K562 (cell line): Measurements from ENCODE around the gene SRSF6. TPM values are rescaled to one million over a fixed set of nuclear protein-coding genes. Genes with fewer than 3 reads are reported as not detected.

Experiments used
- ARNT ChIP-seq, 2 experiments: fragments of 450-650 bp; IDR thresholded peaks; 2 replicates each; pipeline ENCODE4 v1.6.1; 2016; ENCODE audit warnings: mild to moderate bottlenecking in 1 of 2
- C11orf30 ChIP-seq: fragments of 450-650 bp; IDR thresholded peaks from 2 replicates; pipeline ENCODE4 v1.6.1; 2016; ENCODE audit warnings: low read depth, mild to moderate bottlenecking
- HNRNPK ChIP-seq: fragments of 200-400 bp; formaldehyde crosslinking; IDR thresholded peaks from one replicate; pipeline ENCODE4 v1.6.1; 2018; ENCODE audit warnings: mild to moderate bottlenecking, low read depth, low read length; ENCODE audit not compliant: poor library complexity, severe bottlenecking
- KHSRP ChIP-seq: fragments of 450-650 bp; IDR thresholded peaks from 2 replicates; pipeline ENCODE4 v1.6.1; 2017
- KLF6 ChIP-seq: fragments of 250-450 bp; sonication (Bioruptor Pico); IDR thresholded peaks from 2 replicates; pipeline ENCODE4 v1.4.0; 2020; ENCODE audit warnings: mild to moderate bottlenecking, moderate library complexity, borderline replicate concordance
- MAFF ChIP-seq: IDR thresholded peaks from 2 replicates; pipeline ENCODE4 v1.6.1; 2012; ENCODE audit warnings: low read length, improper control_type of control experiment
- SMAD1 ChIP-seq: fragments of 150-350 bp; IDR thresholded peaks from 2 replicates; pipeline ENCODE4 v1.6.1; 2014; ENCODE audit warnings: low read length, low read depth; ENCODE audit not compliant: partially characterized antibody
- SMARCA4 ChIP-seq: fragments of 450-650 bp; IDR thresholded peaks from 2 replicates; pipeline ENCODE4 v1.6.1; 2016
- STAG1 ChIP-seq: sonication (generic); formaldehyde crosslinking; IDR thresholded peaks from 2 replicates; pipeline ENCODE4 v1.5.0; 2020; ENCODE audit warnings: missing genetic modification reagents, borderline replicate concordance
- TBP ChIP-seq: optimal IDR thresholded peaks from 2 replicates; pipeline ENCODE3; 2011; ENCODE audit warnings: low read depth, low read length, improper control_type of control experiment
- TEAD2 ChIP-seq: fragments of 450-650 bp; IDR thresholded peaks from 2 replicates; pipeline ENCODE4 v1.6.1; 2016; ENCODE audit warnings: missing genetic modification characterization, control low read depth, missing compliant biosample characterization
- ZBTB7A ChIP-seq: IDR thresholded peaks from 2 replicates; pipeline ENCODE4 v1.6.1; 2011; ENCODE audit warnings: low read depth, mild to moderate bottlenecking, low read length, moderate library complexity, borderline replicate concordance; ENCODE audit not compliant: control insufficient read depth
- ZFX ChIP-seq: sonication (generic); formaldehyde crosslinking; IDR thresholded peaks from 2 replicates; pipeline ENCODE4 v1.8.0; 2022; ENCODE audit warnings: mild to moderate bottlenecking, missing genetic modification reagents, moderate library complexity
- ZNF121 ChIP-seq: sonication (generic); formaldehyde crosslinking; conservative IDR thresholded peaks from 2 replicates; pipeline ENCODE4 v1.8.0; 2022; ENCODE audit warnings: missing genetic modification reagents
- ZNF253 ChIP-seq: fragments of 250-450 bp; sonication (Bioruptor Pico); conservative IDR thresholded peaks from 2 replicates; pipeline ENCODE4 v1.6.1; 2021; ENCODE audit warnings: mild to moderate bottlenecking
- ZNF445 ChIP-seq: fragments of 250-450 bp; sonication (Bioruptor Pico); IDR thresholded peaks from 2 replicates; pipeline ENCODE4 v1.4.0; 2020; ENCODE audit warnings: low read depth, mild to moderate bottlenecking, moderate library complexity
- ZNF583 ChIP-seq: fragments of 250-450 bp; sonication (Bioruptor Pico); IDR thresholded peaks from 2 replicates; pipeline ENCODE4 v1.4.0; 2020
- ZNF75A ChIP-seq: fragments of 450-650 bp; formaldehyde crosslinking; IDR thresholded peaks from 2 replicates; pipeline ENCODE4 v1.4.0; 2020; ENCODE audit warnings: mild to moderate bottlenecking
- polyA plus RNA-seq, 8 experiments: library from polyadenylated mRNA; depleted of rRNA in 4 of 8; stranded (reverse) in 5 of 8; unstranded in 3 of 8; fragments of >200 nt; fragmentation: Nextera tagmentation in 2 of 8; fragmentation: Illumina TruSeq in 1 of 8; extraction: Ambion mirVana in 2 of 8; extraction: Trizol in 1 of 8; gene quantifications; 2 replicates each; pipeline versions ENCODE4 v1.2.1 to v1.2.3, GENCODE V29; 2011 to 2014; ENCODE audit warnings: inconsistent platforms in 1 of 8, missing spikeins in 1 of 8
- total RNA-seq, 7 experiments: library from RNA; depleted of rRNA in 6 of 7; stranded (reverse); fragments of >200 nt in 6 of 7; fragmentation: Illumina TruSeq in 2 of 7; extraction: Trizol in 2 of 7; gene quantifications; 2 replicates each; pipeline versions ENCODE4 v1.2.1 to v1.2.3, GENCODE V29; 2011 to 2021; ENCODE audit warnings: low replicate concordance in 1 of 7
- TF ChIP-seq, protein P1 (sequence below): sonication (generic); formaldehyde crosslinking; IDR thresholded peaks from 2 replicates; pipeline ENCODE4 v1.8.0; 2022; ENCODE audit warnings: mild to moderate bottlenecking, low read depth, missing genetic modification reagents
- TF ChIP-seq, protein P2 (sequence below), 2 experiments: fragments of 450-650 bp; formaldehyde crosslinking in 1 of 2; IDR thresholded peaks; 2 replicates each; pipeline versions ENCODE4 v1.4.0 to v1.6.1; 2014 to 2020; ENCODE audit warnings: mild to moderate bottlenecking in 2 of 2, borderline replicate concordance in 1 of 2, low read depth in 1 of 2
- TF ChIP-seq, protein P3 (sequence below): fragments of 450-650 bp; IDR thresholded peaks from 2 replicates; pipeline ENCODE4 v1.6.1; 2016; ENCODE audit warnings: antibody characterized with exemption

Gene SRSF6
- total and polyA plus RNA-seq, 9 of the 15 experiments (the other 6 are each of a cell fraction or from before 2014, with no cell fraction given): 52.4 to 165 (median 117) TPM

DNA sequence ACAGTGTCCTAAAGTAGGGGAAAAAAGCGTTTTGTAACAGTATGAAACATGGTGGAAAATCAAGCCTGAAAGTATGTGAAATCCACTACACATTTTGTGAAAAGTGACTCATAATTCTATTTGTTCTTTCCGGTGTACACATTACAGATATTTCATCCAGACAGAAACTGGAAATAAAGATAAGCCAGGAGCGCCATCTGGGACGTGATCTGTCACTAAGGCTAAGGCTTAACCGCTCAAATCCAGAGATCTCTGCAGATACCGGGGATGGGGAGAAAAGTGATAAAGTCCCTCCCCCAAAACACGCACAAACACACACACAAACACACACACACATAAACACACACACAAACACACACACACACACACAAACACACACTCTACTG is 26.6 kb upstream of the SRSF6 start (continued):
- TF ChIP-seq SMAD1: no peak
- no peak for TF ChIP-seq MAFF
- TF ChIP-seq, protein P1, sequence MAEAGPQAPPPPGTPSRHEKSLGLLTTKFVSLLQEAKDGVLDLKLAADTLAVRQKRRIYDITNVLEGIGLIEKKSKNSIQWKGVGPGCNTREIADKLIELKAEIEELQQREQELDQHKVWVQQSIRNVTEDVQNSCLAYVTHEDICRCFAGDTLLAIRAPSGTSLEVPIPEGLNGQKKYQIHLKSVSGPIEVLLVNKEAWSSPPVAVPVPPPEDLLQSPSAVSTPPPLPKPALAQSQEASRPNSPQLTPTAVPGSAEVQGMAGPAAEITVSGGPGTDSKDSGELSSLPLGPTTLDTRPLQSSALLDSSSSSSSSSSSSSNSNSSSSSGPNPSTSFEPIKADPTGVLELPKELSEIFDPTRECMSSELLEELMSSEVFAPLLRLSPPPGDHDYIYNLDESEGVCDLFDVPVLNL (CRISPR knock-in tag): no peak
- no peak for TF ChIP-seq ZFX (CRISPR knock-in tag)
- TF ChIP-seq, protein P2, sequence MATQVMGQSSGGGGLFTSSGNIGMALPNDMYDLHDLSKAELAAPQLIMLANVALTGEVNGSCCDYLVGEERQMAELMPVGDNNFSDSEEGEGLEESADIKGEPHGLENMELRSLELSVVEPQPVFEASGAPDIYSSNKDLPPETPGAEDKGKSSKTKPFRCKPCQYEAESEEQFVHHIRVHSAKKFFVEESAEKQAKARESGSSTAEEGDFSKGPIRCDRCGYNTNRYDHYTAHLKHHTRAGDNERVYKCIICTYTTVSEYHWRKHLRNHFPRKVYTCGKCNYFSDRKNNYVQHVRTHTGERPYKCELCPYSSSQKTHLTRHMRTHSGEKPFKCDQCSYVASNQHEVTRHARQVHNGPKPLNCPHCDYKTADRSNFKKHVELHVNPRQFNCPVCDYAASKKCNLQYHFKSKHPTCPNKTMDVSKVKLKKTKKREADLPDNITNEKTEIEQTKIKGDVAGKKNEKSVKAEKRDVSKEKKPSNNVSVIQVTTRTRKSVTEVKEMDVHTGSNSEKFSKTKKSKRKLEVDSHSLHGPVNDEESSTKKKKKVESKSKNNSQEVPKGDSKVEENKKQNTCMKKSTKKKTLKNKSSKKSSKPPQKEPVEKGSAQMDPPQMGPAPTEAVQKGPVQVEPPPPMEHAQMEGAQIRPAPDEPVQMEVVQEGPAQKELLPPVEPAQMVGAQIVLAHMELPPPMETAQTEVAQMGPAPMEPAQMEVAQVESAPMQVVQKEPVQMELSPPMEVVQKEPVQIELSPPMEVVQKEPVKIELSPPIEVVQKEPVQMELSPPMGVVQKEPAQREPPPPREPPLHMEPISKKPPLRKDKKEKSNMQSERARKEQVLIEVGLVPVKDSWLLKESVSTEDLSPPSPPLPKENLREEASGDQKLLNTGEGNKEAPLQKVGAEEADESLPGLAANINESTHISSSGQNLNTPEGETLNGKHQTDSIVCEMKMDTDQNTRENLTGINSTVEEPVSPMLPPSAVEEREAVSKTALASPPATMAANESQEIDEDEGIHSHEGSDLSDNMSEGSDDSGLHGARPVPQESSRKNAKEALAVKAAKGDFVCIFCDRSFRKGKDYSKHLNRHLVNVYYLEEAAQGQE (IDR thresholded peaks at IDR 0.05; ENCODE audit: borderline replicate concordance): peak; percentile 13; the same call in 1 of the 2 replicates
- TF ChIP-seq, protein P2 (CRISPR knock-in tag; IDR thresholded peaks at IDR 0.05; ENCODE audit: low read depth): no peak
- TF ChIP-seq TBP: no peak
- no peak for TF ChIP-seq KLF6
- TF ChIP-seq, protein P3, sequence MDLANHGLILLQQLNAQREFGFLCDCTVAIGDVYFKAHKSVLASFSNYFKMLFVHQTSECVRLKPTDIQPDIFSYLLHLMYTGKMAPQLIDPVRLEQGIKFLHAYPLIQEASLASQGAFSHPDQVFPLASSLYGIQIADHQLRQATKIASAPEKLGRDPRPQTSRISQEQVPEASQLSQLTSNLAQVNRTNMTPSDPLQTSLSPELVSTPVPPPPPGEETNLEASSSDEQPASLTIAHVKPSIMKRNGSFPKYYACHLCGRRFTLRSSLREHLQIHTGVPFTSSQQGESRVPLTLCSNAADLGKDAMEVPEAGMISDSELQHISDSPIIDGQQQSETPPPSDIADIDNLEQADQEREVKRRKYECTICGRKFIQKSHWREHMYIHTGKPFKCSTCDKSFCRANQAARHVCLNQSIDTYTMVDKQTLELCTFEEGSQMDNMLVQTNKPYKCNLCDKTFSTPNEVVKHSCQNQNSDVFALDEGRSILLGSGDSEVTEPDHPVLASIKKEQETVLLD: no peak
- no peak for TF ChIP-seq ZNF583 (CRISPR knock-in tag)
- no peak for TF ChIP-seq HNRNPK
- TF ChIP-seq SMARCA4: peak; percentile 82; the same call in 1 of the 2 replicates
- no peak for TF ChIP-seq ZBTB7A
- no peak for TF ChIP-seq C11orf30
- no peak for TF ChIP-seq ZNF75A (CRISPR knock-in tag)
- no peak for TF ChIP-seq ARNT (IDR thresholded peaks at IDR 0.05)
- TF ChIP-seq ZNF121: no peak
- TF ChIP-seq KHSRP: no peak
- TF ChIP-seq ZNF253 (CRISPR knock-in tag): no peak
- TF ChIP-seq TEAD2 (tag): no peak
- no peak for TF ChIP-seq ZNF445 (CRISPR knock-in tag)
- TF ChIP-seq STAG1 (CRISPR knock-in tag): no peak
